Gastrocnemius medialis (tissue), 4 donors: ENCODE data around the gene ZNF565.

ENCODE experiments used
- CTCF ChIP-seq, 5 experiments: fragments of 450-650 bp in 3 of 5; fragments of 200-600 bp in 2 of 5; sonication (generic) in 2 of 5; IDR thresholded peaks in 4 of 5; conservative IDR thresholded peaks in 1 of 5; 1 replicate in 4 of 5; 2 replicates in 1 of 5; pipeline ENCODE4 v1.5.1; 2016 to 2019; ENCODE audit warnings: antibody characterized with exemption in 5 of 5, mild to moderate bottlenecking in 3 of 5, moderate library complexity in 3 of 5
- POLR2A ChIP-seq, 2 donors: fragments of 450-650 bp; IDR thresholded peaks; one replicate each; pipeline ENCODE4 v1.6.1; 2017; ENCODE audit warnings: antibody characterized with exemption in 2 of 2, mild to moderate bottlenecking in 2 of 2, moderate library complexity in 2 of 2

- TF ChIP-seq CTCF (IDR thresholded peaks at IDR 0.05 in 4 of 5, conservative IDR thresholded peaks at IDR 0.05 in 1 of 5) (no peak), POLR2A (IDR thresholded peaks at IDR 0.05) (no peak)
These were observed 29.6 kb upstream of the ZNF565 start for GRCh38 chr19:36244066-36244465.
